Mucosa of descending colon (tissue), 3 donors: Measurements from ENCODE around the gene EDN1. TPM values are rescaled to one million over a fixed set of nuclear protein-coding genes. Genes with fewer than 3 reads are reported as not detected.

Experiments used
- ATAC-seq: fragments of 200-7000 bp; cut with Tn5 transposase; one replicate; pipeline ENCODE4 v1.9.1; 2020; ENCODE audit warnings: mild to moderate bottlenecking, moderate library complexity
- DNase-seq, 3 donors: peaks; one replicate each; pipeline ENCODE4 v3.0.0-alpha.2; 2020
- H3K36me3 ChIP-seq: fragments of 200-600 bp; one replicate; pipeline ENCODE4 v1.8.0; 2021; ENCODE audit warnings: low read depth, mild to moderate bottlenecking
- H3K4me1 ChIP-seq: fragments of 200-600 bp; one replicate; pipeline ENCODE4 v1.8.0; 2021; ENCODE audit warnings: low read depth, mild to moderate bottlenecking
- H3K4me3 ChIP-seq: fragments of 200-600 bp; one replicate; pipeline ENCODE4 v1.8.0; 2021; ENCODE audit warnings: mild to moderate bottlenecking
- H3K9me3 ChIP-seq: fragments of 200-600 bp; one replicate; pipeline ENCODE4 v1.8.0; 2021; ENCODE audit warnings: mild to moderate bottlenecking
- intact Hi-C, 2 donors: fragments of 100-400 bp; cut with DNase I in 1 of 2; cut with micrococcal nuclease in 1 of 2; formaldehyde crosslinking; loops; one replicate each; pipeline versions ENCODE4 v1.11.0 to v1.11.1; 2022; cut with DNase I, micrococcal nuclease
- total RNA-seq, 3 donors: library from RNA; stranded (reverse); fragmentation: NEBNext Ultra II Directional in 2 of 3; extraction: Animal tissue kit (Norgen Biotek cat#: 25700) in 2 of 3; gene quantifications; one replicate each; pipeline versions ENCODE4 v1.2.1 to v1.2.4, GENCODE V29; 2021 to 2023
- TF ChIP-seq, protein P1 (sequence below): fragments of 200-600 bp; IDR thresholded peaks from one replicate; pipeline ENCODE4 v1.8.0; 2022; ENCODE audit warnings: antibody characterized with exemption, mild to moderate bottlenecking
- donor health status: DM: no; HTN: no; CAD: no; lungs with moderate emphysema.
- donor health status: DM: no; HTN: no; CAD: no.
- donor health status: DM: no; HTN: yes; CAD: no.

The EDN1 gene
- total RNA-seq, 3 donors from 2014 or later = 8.4 to 26.5 (median 14.0) TPM

DNA sequence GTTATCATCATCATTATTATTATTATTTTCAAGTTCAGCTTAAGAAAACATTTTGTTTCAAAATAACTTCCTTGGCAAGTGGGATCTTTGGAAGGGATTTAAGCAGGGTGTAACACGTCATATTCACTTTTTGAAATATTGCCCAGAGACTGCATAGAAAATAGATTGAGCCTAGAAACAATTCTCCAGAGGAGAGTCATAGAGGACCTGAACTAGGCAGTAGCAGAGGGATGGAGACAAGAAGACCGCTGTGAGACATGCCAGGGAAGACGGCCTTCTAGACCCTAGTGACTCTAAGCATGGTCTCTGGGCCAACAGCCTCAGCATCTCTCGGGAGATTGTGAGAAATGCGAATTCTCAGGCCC, 55.5 kb downstream of the EDN1 start:
- intact Hi-C loops = no loop called here
- H3K4me3 ChIP-seq = no peak overlapping the region
- no peak for DNase-seq
- peaks cover 38% of the 10 kb centered on the region for H3K4me1 ChIP-seq
- ATAC-seq = no peak
- H3K36me3 ChIP-seq = no peaks in the 10 kb centered on the region
- TF ChIP-seq, protein P1, sequence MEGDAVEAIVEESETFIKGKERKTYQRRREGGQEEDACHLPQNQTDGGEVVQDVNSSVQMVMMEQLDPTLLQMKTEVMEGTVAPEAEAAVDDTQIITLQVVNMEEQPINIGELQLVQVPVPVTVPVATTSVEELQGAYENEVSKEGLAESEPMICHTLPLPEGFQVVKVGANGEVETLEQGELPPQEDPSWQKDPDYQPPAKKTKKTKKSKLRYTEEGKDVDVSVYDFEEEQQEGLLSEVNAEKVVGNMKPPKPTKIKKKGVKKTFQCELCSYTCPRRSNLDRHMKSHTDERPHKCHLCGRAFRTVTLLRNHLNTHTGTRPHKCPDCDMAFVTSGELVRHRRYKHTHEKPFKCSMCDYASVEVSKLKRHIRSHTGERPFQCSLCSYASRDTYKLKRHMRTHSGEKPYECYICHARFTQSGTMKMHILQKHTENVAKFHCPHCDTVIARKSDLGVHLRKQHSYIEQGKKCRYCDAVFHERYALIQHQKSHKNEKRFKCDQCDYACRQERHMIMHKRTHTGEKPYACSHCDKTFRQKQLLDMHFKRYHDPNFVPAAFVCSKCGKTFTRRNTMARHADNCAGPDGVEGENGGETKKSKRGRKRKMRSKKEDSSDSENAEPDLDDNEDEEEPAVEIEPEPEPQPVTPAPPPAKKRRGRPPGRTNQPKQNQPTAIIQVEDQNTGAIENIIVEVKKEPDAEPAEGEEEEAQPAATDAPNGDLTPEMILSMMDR = no peak
- H3K9me3 ChIP-seq = no peaks in the 10 kb centered on the region
